GM12878 (cell line): Measurements from ENCODE around the gene GALNTL6. TPM values are rescaled to one million over a fixed set of nuclear protein-coding genes. Genes with fewer than 3 reads are reported as not detected.

Source experiments
- ATAC-seq: fragments of 200-7000 bp; cut with Tn5 transposase; 3 replicates; pipeline ENCODE4 v1.9.1; 2020; ENCODE audit warnings: mild to moderate bottlenecking, moderate library complexity
- BruUV-seq: library from RNA; stranded (reverse); fragments of 400-500 nt; replicated peaks from 2 replicates; lab custom pipeline; 2021; lab: Mats Ljungman, UMichigan
- CTCF ChIA-PET: fragments of 300-600 bp; sonication (Branson Sonifier 250); formaldehyde crosslinking; extraction: SDS; loops from one replicate; lab custom pipeline; 2021; ENCODE audit warnings: inconsistent platforms; lab: Yijun Ruan, JAX
- POLR2A ChIA-PET: fragments of 350-600 bp; formaldehyde crosslinking; extraction: SDS; loops from one replicate; lab custom pipeline; 2021; ENCODE audit warnings: inconsistent platforms; lab: Charles Lee
- RAD21 ChIA-PET: fragments of 300-600 bp; sonication (Branson Sonifier 250); formaldehyde crosslinking; loops from one replicate; lab custom pipeline; 2023; ENCODE audit warnings: antibody characterized with exemption; ENCODE audit not compliant: unreplicated experiment; lab: Charles Lee
- SMC1A ChIA-PET: fragments of 300-600 bp; sonication (Branson Sonifier 250); formaldehyde crosslinking; loops from one replicate; lab custom pipeline; 2023; ENCODE audit not compliant: unreplicated experiment, uncharacterized antibody; lab: Charles Lee
- DNase-seq: peaks from one replicate; pipeline ENCODE4 v3.0.0-alpha.2; 2011; ENCODE audit warnings: low read depth, low spot score
- FAIRE-seq: peaks from 3 replicates; lab custom pipeline; 2011; peaks lifted over from hg19 to GRCh38; lab: Jason Lieb, UNC
- H2AFZ ChIP-seq: 2 replicates; pipeline ENCODE4 v1.6.0; 2011; ENCODE audit warnings: low read depth, low read length, control low read depth; ENCODE audit not compliant: control insufficient read depth
- H3K27ac ChIP-seq: 2 replicates; pipeline ENCODE4 v1.5.1; 2011; ENCODE audit warnings: control low read depth; ENCODE audit not compliant: control insufficient read depth, insufficient read depth
- H3K27me3 ChIP-seq, 2 experiments: replicated peaks in 1 of 2; 2 replicates each; pipeline versions ENCODE4 v1.6.0 to v1.6.1; 2011; ENCODE audit warnings: low read length in 1 of 2; ENCODE audit not compliant: control insufficient read depth in 2 of 2, insufficient read depth in 2 of 2
- H3K36me3 ChIP-seq, 2 experiments: 2 replicates each; pipeline ENCODE4 v1.5.1; 2011; ENCODE audit warnings: low read length in 1 of 2; ENCODE audit not compliant: control insufficient read depth in 2 of 2, insufficient read depth in 2 of 2
- H3K4me1 ChIP-seq: 2 replicates; pipeline ENCODE4 v1.6.1; 2011; ENCODE audit warnings: mild to moderate bottlenecking, low read length, moderate library complexity, mixed read lengths; ENCODE audit not compliant: control insufficient read depth, insufficient read depth
- H3K4me2 ChIP-seq: 2 replicates; pipeline ENCODE4 v1.6.0; 2011; ENCODE audit warnings: control low read depth; ENCODE audit not compliant: control insufficient read depth, insufficient read depth
- H3K4me3 ChIP-seq: fragments of 200-600 bp; sonication (generic); 2 replicates; pipeline ENCODE4 v1.5.1; 2016
- H3K79me2 ChIP-seq: 2 replicates; pipeline ENCODE4 v1.6.0; 2011; ENCODE audit warnings: low read length; ENCODE audit not compliant: control insufficient read depth, insufficient read depth
- H3K9ac ChIP-seq: 2 replicates; pipeline ENCODE4 v1.8.0; 2011; ENCODE audit warnings: low read length, control low read depth, mixed read lengths; ENCODE audit not compliant: control insufficient read depth, insufficient read depth
- H3K9me3 ChIP-seq: replicated peaks from 3 replicates; pipeline ENCODE4 v1.5.1; 2011; ENCODE audit warnings: mild to moderate bottlenecking, low read length; ENCODE audit not compliant: control insufficient read depth, insufficient read depth
- H4K20me1 ChIP-seq: 2 replicates; pipeline ENCODE4 v1.6.0; 2011; ENCODE audit not compliant: control insufficient read depth, insufficient read depth
- ASH2L ChIP-seq: fragments of 300-600, 200-600 bp; sonication (generic); IDR thresholded peaks from 2 replicates; pipeline ENCODE4 v1.6.1; 2017; ENCODE audit warnings: low read depth, mild to moderate bottlenecking, borderline replicate concordance
- ATF7 ChIP-seq: fragments of 450-650 bp; IDR thresholded peaks from 2 replicates; pipeline ENCODE4 v1.6.1; 2016; ENCODE audit warnings: low read depth, mild to moderate bottlenecking
- IKZF2 ChIP-seq, 2 experiments: fragments of 450-650 bp; IDR thresholded peaks; 2 replicates each; pipeline ENCODE4 v1.6.1; 2017; ENCODE audit warnings: mild to moderate bottlenecking in 2 of 2, moderate library complexity in 2 of 2
- JUNB ChIP-seq: IDR thresholded peaks from 2 replicates; pipeline ENCODE4 v1.6.1; 2016; ENCODE audit warnings: antibody characterized with exemption, mild to moderate bottlenecking
- LARP7 ChIP-seq: fragments of 450-650 bp; IDR thresholded peaks from 2 replicates; pipeline ENCODE4 v1.6.1; 2017; ENCODE audit warnings: mild to moderate bottlenecking
- NFIC ChIP-seq: IDR thresholded peaks from 2 replicates; pipeline ENCODE4 v1.6.1; 2012; ENCODE audit warnings: low read depth, mild to moderate bottlenecking, inconsistent platforms, low read length, moderate library complexity
- POLR2AphosphoS2 ChIP-seq: IDR thresholded peaks from 2 replicates; pipeline ENCODE4 v1.6.1; 2011; ENCODE audit warnings: low read depth, mild to moderate bottlenecking, low read length, improper control_type of control experiment, moderate library complexity
- RAD21 ChIP-seq: IDR thresholded peaks from 2 replicates; pipeline ENCODE4 v1.6.1; 2011; ENCODE audit warnings: mild to moderate bottlenecking, low read depth, low read length, moderate library complexity; ENCODE audit not compliant: insufficient read depth
- RAD51 ChIP-seq: fragments of 450-650 bp; IDR thresholded peaks from 2 replicates; pipeline ENCODE4 v1.6.1; 2016; ENCODE audit warnings: moderate library complexity, mild to moderate bottlenecking, inconsistent platforms
- SP1 ChIP-seq: IDR thresholded peaks from one replicate; pipeline ENCODE4 v1.6.1; 2011; ENCODE audit warnings: low read depth, low read length
- ZNF217 ChIP-seq: fragments of 450-650 bp; IDR thresholded peaks from 2 replicates; pipeline ENCODE4 v1.6.1; 2017; ENCODE audit warnings: antibody characterized with exemption, mild to moderate bottlenecking
- WGBS: methylation state at CpG from one replicate; pipeline ENCODE4 v1.1.6; 2016; ENCODE audit warnings: low lambda C conversion rate; ENCODE audit not compliant: insufficient replicate concordance, insufficient coverage; ENCODE audit errors: missing lambda C conversion rate; 5-methylcytosine and 5-hydroxymethylcytosine counted together
- in situ Hi-C: fragments of 300-500 bp; cut with MboI; formaldehyde crosslinking; loops from 9 replicates; pipeline ENCODE4 v1.14.3; 2018; ENCODE audit warnings: mixed read lengths
- intact Hi-C: fragments of 100-400 bp; cut with micrococcal nuclease; formaldehyde crosslinking; loops from one replicate; pipeline ENCODE4 v1.14.2; 2022; ENCODE audit not compliant: unreplicated experiment
- polyA plus RNA-seq, 11 experiments: library from polyadenylated mRNA; depleted of rRNA in 4 of 11; unstranded in 6 of 11; stranded (reverse) in 5 of 11; fragments of >200 nt; fragmentation: Nextera tagmentation in 4 of 11; fragmentation: Illumina TruSeq in 1 of 11; extraction: Ambion mirVana in 4 of 11; extraction: Trizol in 1 of 11; gene quantifications; 1 replicate in 1 of 11; 2 replicates in 10 of 11; pipeline versions ENCODE4 v1.2.1 to v1.2.3, GENCODE V29; 2011 to 2016; ENCODE audit warnings: inconsistent platforms in 2 of 11, missing spikeins in 2 of 11, low read depth in 1 of 11
- total RNA-seq, 4 experiments: library from RNA; depleted of rRNA in 3 of 4; stranded (reverse); fragments of >200 nt in 3 of 4; fragmentation: Illumina TruSeq in 1 of 4; extraction: Trizol in 1 of 4; gene quantifications; 2 replicates each; pipeline versions ENCODE4 v1.2.1 to v1.2.3, GENCODE V29; 2013 to 2021
- TF ChIP-seq, protein P1 (sequence below): fragments of 450-650 bp; IDR thresholded peaks from 2 replicates; pipeline ENCODE4 v1.6.1; 2017; ENCODE audit warnings: mild to moderate bottlenecking, moderate library complexity
- TF ChIP-seq, protein P2 (sequence below): fragments of 450-650 bp; IDR thresholded peaks from 2 replicates; pipeline ENCODE4 v1.6.1; 2017; ENCODE audit warnings: low read depth, mild to moderate bottlenecking, moderate library complexity
- TF ChIP-seq, protein P3 (sequence below): fragments of 450-650 bp; formaldehyde crosslinking; IDR thresholded peaks from 2 replicates; pipeline ENCODE4 v1.5.0; 2022; ENCODE audit warnings: mild to moderate bottlenecking, missing genetic modification characterization

The GALNTL6 gene
- total and polyA plus RNA-seq, 10 of the 15 experiments (the other 5 are each of a cell fraction or from before 2014, with no cell fraction given), result 0.01 to 0.29 TPM; not detected in 8

DNA sequence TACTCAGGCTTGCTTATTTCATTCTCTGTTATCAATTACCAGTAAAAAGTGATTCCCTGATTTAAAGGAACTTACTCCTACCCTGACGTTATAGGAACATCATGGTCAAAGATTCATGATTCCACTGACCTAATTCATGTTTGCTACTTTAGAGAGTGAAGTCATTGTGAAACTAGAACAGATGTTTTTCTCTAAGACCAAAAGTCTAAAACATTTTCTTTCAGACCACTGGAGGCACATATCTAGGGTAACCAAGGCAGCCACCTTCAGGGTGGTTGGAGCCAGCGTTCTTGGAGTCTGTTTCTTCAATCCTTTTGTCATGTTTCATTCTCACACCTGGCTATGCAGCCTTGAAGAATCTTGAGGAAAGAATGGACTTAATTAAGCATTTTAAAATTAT is 77.8 kb downstream of the GALNTL6 start:
- CTCF ChIA-PET, result no interaction called here
- peak; percentile 88 for ATAC-seq
- DNase-seq, result no peak
- no peak for FAIRE-seq
- no peaks in the 10 kb centered on the region for H3K79me2 ChIP-seq
- no peak overlapping the region for H3K4me3 ChIP-seq
- RAD21 ChIA-PET, result no interaction called here
- POLR2A ChIA-PET, result no interaction called here
- no peak overlapping the region for H3K4me2 ChIP-seq
- intact Hi-C loops (no loop called here), in situ Hi-C loops (no loop called here)
- 3% methylated on average over 2 of the region's 2 CpGs for WGBS
- SMC1A ChIA-PET, result no interaction called here
- no peak overlapping the region for H3K27ac ChIP-seq
- H2AFZ ChIP-seq, result no peak overlapping the region
- no TSS peak for BruUV-seq
- no peaks in the 10 kb centered on the region for H4K20me1 ChIP-seq
- H3K27me3 ChIP-seq, result no peaks in the 10 kb centered on the region
- no peaks in the 10 kb centered on the region for H3K36me3 ChIP-seq
- H3K9me3 ChIP-seq, result no peaks in the 10 kb centered on the region
- H3K9ac ChIP-seq, result no peak overlapping the region
- no peaks in the 10 kb centered on the region for H3K4me1 ChIP-seq
- TF ChIP-seq ATF7 (peak; percentile 32; the same call in 1 of the 2 replicates), RAD21 (0 out of 2 replicates have a peak, but pooled peaks have one; percentile 17), LARP7 (no peak), ZNF217 (no peak), RAD51 (no peak), ASH2L (no peak), SP1 (no peak), NFIC (no peak), IKZF2 (IDR thresholded peaks at IDR 0.05) (no peak), JUNB (peak; percentile 50), POLR2AphosphoS2 (no peak)
- TF ChIP-seq, protein P1, sequence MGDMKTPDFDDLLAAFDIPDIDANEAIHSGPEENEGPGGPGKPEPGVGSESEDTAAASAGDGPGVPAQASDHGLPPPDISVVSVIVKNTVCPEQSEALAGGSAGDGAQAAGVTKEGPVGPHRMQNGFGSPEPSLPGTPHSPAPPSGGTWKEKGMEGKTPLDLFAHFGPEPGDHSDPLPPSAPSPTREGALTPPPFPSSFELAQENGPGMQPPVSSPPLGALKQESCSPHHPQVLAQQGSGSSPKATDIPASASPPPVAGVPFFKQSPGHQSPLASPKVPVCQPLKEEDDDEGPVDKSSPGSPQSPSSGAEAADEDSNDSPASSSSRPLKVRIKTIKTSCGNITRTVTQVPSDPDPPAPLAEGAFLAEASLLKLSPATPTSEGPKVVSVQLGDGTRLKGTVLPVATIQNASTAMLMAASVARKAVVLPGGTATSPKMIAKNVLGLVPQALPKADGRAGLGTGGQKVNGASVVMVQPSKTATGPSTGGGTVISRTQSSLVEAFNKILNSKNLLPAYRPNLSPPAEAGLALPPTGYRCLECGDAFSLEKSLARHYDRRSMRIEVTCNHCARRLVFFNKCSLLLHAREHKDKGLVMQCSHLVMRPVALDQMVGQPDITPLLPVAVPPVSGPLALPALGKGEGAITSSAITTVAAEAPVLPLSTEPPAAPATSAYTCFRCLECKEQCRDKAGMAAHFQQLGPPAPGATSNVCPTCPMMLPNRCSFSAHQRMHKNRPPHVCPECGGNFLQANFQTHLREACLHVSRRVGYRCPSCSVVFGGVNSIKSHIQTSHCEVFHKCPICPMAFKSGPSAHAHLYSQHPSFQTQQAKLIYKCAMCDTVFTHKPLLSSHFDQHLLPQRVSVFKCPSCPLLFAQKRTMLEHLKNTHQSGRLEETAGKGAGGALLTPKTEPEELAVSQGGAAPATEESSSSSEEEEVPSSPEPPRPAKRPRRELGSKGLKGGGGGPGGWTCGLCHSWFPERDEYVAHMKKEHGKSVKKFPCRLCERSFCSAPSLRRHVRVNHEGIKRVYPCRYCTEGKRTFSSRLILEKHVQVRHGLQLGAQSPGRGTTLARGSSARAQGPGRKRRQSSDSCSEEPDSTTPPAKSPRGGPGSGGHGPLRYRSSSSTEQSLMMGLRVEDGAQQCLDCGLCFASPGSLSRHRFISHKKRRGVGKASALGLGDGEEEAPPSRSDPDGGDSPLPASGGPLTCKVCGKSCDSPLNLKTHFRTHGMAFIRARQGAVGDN, result no peak
- TF ChIP-seq, protein P2, sequence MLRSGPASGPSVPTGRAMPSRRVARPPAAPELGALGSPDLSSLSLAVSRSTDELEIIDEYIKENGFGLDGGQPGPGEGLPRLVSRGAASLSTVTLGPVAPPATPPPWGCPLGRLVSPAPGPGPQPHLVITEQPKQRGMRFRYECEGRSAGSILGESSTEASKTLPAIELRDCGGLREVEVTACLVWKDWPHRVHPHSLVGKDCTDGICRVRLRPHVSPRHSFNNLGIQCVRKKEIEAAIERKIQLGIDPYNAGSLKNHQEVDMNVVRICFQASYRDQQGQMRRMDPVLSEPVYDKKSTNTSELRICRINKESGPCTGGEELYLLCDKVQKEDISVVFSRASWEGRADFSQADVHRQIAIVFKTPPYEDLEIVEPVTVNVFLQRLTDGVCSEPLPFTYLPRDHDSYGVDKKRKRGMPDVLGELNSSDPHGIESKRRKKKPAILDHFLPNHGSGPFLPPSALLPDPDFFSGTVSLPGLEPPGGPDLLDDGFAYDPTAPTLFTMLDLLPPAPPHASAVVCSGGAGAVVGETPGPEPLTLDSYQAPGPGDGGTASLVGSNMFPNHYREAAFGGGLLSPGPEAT, result no peak
- TF ChIP-seq, protein P3, sequence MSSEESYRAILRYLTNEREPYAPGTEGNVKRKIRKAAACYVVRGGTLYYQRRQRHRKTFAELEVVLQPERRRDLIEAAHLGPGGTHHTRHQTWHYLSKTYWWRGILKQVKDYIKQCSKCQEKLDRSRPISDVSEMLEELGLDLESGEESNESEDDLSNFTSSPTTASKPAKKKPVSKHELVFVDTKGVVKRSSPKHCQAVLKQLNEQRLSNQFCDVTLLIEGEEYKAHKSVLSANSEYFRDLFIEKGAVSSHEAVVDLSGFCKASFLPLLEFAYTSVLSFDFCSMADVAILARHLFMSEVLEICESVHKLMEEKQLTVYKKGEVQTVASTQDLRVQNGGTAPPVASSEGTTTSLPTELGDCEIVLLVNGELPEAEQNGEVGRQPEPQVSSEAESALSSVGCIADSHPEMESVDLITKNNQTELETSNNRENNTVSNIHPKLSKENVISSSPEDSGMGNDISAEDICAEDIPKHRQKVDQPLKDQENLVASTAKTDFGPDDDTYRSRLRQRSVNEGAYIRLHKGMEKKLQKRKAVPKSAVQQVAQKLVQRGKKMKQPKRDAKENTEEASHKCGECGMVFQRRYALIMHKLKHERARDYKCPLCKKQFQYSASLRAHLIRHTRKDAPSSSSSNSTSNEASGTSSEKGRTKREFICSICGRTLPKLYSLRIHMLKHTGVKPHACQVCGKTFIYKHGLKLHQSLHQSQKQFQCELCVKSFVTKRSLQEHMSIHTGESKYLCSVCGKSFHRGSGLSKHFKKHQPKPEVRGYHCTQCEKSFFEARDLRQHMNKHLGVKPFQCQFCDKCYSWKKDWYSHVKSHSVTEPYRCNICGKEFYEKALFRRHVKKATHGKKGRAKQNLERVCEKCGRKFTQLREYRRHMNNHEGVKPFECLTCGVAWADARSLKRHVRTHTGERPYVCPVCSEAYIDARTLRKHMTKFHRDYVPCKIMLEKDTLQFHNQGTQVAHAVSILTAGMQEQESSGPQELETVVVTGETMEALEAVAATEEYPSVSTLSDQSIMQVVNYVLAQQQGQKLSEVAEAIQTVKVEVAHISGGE (CRISPR knock-in tag), result no peak
